Activated naive CD8-positive, alpha-beta T cell treated with anti-CD3 and anti-CD28 coated beads, Interleukin-2, amount 10 ng/mL, durations not matched to agents 7 days and 5 days (primary cell): ENCODE results near the gene HYDIN. TPM values are rescaled to one million over a fixed set of nuclear protein-coding genes. Genes with fewer than 3 reads are reported as not detected.

Experiments
- ATAC-seq: fragments of 150-1000 bp; cut with Tn5 transposase; one replicate; pipeline ENCODE4 v1.10.0; 2021; ENCODE audit warnings: low read depth, moderate library complexity
- POLR2A ChIA-PET: fragments of 350-600 bp; sonication (Branson Sonifier 250); formaldehyde crosslinking; loops from one replicate; lab custom pipeline; 2021; ENCODE audit warnings: antibody characterized with exemption; lab: Charles Lee
- DNase-seq: peaks from one replicate; pipeline ENCODE4 v3.0.0; 2021
- H3K27ac Mint-ChIP-seq: one replicate; pipeline ENCODE4 v1.8.0; 2022; ENCODE audit warnings: mild to moderate bottlenecking, mixed read lengths
- H3K27me3 Mint-ChIP-seq: one replicate; pipeline ENCODE4 v1.8.0; 2022; ENCODE audit warnings: mild to moderate bottlenecking, moderate library complexity, mixed read lengths
- H3K36me3 Mint-ChIP-seq: one replicate; pipeline ENCODE4 v1.8.0; 2021; ENCODE audit warnings: mild to moderate bottlenecking, mixed read lengths
- H3K4me1 Mint-ChIP-seq: one replicate; pipeline ENCODE4 v1.8.0; 2021; ENCODE audit warnings: mixed read lengths
- H3K4me3 Mint-ChIP-seq: one replicate; pipeline ENCODE4 v1.8.0; 2022; ENCODE audit warnings: mild to moderate bottlenecking, moderate library complexity, mixed read lengths
- H3K9me3 Mint-ChIP-seq: one replicate; pipeline ENCODE4 v1.8.0; 2021; ENCODE audit warnings: mixed read lengths
- total RNA-seq, 2 experiments: library from RNA; stranded (reverse); gene quantifications; one replicate each; pipeline ENCODE4 v1.2.3, GENCODE V29; 2021

HYDIN gene
- total RNA-seq, 2 experiments from 2014 or later = not detected

DNA sequence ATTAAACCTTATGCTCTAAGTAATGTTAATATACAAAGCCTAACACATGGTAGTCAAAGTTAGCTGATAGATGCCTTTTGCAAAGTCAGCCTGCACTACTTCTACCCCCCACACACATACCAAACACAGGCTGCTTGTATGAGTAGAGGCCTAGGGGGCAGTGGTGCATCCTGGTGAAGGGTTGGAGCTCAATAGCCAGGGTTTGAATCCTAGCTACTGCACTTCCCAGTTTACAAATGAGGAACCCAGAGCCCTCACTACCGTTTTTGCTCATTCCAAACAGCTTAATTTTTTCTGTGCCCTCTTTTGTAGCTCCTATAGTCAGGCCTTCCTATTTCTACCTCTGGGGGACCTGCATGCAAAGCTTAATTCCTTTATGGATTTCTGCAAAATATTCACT lies 18.9 kb upstream of the HYDIN start:
- ATAC-seq (no peak), DNase-seq (no peak)
- no peak overlapping the region for H3K4me3 Mint-ChIP-seq
- POLR2A ChIA-PET = no interaction called here
- no peak overlapping the region for H3K27ac Mint-ChIP-seq
- no peaks in the 10 kb centered on the region for H3K4me1 Mint-ChIP-seq
- H3K36me3 Mint-ChIP-seq = no peaks in the 10 kb centered on the region
- H3K27me3 Mint-ChIP-seq = peaks cover 5% of the 10 kb centered on the region
- H3K9me3 Mint-ChIP-seq = no peaks in the 10 kb centered on the region

DNA sequence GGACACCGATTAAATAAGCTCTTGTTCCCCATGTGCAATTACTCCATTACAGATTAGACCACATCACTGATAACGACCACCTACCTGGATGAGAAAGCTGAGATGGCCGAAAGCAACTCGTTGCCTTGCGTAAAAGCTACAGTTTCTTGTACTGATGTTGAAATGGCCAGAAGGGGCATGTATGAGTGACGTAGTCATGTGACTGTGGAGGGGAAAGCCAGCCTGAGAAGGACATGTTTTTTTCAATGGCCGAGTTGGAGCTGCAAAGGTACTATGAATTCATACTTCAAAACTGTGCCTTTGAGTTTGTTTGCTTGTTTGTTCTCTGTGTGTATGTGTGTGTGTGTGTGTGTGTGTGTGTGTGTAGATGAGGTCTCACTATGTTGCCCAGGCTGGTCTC lies 17.0 kb upstream of the HYDIN start:
- no peaks in the 10 kb centered on the region for H3K36me3 Mint-ChIP-seq
- H3K27me3 Mint-ChIP-seq = peaks cover 5% of the 10 kb centered on the region
- POLR2A ChIA-PET = no interaction called here
- no peaks in the 10 kb centered on the region for H3K4me1 Mint-ChIP-seq
- no peak overlapping the region for H3K4me3 Mint-ChIP-seq
- no peak overlapping the region for H3K27ac Mint-ChIP-seq
- ATAC-seq = no peak
- no peak for DNase-seq
- H3K9me3 Mint-ChIP-seq = no peaks in the 10 kb centered on the region

DNA sequence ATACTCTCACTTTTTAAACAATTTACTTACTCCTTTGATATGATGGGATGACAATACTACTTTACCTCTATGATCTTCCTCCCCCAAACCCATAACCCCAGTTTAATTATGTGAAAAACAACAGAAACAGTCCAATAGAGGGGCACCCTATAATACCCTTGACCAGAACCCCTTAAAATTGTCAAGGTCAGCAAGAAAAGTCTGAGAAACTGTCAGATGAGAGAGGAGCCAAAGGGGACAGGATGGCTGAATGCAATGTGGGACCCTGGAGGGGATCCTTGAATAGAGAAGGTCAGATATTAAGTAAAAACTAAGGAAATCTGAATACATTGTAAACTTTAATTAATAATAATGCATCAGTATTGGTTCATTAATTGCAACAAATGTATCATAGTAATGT lies 15.8 kb upstream of the HYDIN start:
- Mint-ChIP-seq H3K27ac (no peak overlapping the region), H3K36me3 (no peaks in the 10 kb centered on the region), H3K27me3 (peaks cover 3% of the 10 kb centered on the region), H3K9me3 (no peaks in the 10 kb centered on the region), H3K4me1 (no peaks in the 10 kb centered on the region), H3K4me3 (no peak overlapping the region)
- DNase-seq = no peak
- POLR2A ChIA-PET = no interaction called here
- ATAC-seq = no peak

DNA sequence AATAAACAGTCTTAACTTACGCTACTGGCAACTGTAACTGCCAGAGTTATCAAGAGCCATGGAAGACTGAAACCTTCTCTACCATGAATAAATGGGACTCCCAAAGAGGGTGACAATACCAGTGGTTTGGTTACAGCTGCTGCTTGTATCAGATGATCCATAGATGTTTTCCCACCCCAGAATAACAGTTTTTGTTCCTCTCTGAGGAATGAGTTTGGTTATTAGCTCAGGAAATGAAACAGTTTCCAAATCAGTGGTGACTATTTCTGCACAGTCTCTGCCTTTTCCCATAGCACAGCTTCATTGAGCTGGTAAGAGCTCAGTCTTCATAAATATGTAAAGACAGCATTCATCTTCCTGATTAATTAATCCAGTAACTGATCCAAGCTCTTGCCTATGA lies 14.0 kb upstream of the HYDIN start:
- Mint-ChIP-seq H3K4me1 (no peaks in the 10 kb centered on the region), H3K9me3 (no peaks in the 10 kb centered on the region), H3K27me3 (peaks cover 5% of the 10 kb centered on the region), H3K27ac (no peak overlapping the region), H3K4me3 (no peak overlapping the region), H3K36me3 (no peaks in the 10 kb centered on the region)
- POLR2A ChIA-PET = no interaction called here
- DNase-seq (no peak), ATAC-seq (no peak)

DNA sequence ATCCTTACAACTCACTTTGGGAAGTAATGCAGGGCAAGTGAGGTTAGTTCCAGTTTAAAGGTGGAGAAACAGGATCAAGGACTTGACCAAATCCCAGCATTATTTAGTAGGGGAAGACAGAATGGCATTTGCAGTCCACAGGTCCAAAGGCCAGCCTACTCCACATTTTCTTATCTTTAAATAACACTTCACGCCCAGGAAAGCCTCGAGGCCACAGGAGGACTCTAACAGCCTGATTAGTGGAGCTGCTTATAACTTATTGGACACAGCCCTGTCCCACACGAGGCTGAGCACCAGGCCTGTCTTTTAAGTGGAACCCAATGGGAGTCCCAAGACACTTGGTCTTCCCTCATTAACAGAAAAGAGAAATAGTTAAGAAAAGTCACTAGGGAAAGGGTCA lies 12.1 kb upstream of the HYDIN start:
- ATAC-seq (no peak), DNase-seq (no peak)
- POLR2A ChIA-PET = no interaction called here
- Mint-ChIP-seq H3K27me3 (peaks cover 6% of the 10 kb centered on the region), H3K36me3 (no peaks in the 10 kb centered on the region), H3K9me3 (no peaks in the 10 kb centered on the region), H3K27ac (no peak overlapping the region), H3K4me1 (no peaks in the 10 kb centered on the region), H3K4me3 (no peak overlapping the region)

DNA sequence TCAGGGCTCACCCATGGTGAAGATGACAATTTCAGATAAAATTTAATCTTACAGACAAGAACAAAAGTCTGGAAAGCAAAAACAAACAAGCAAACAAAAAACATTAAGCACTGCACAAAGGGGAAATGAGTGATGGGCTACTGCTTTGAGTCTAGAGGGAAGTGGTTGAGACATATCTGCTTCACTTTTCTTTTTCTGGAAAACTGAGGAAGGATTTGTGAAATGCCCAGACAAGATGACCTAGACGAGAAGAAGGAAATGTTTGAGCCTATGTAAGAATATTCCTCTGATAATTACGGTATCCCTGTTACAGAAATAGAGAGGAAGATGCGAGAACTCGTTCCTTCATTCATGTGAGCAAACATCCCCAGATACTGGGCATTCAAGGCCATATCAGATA lies 11.5 kb upstream of the HYDIN start:
- Mint-ChIP-seq H3K27ac (no peak overlapping the region), H3K4me1 (no peaks in the 10 kb centered on the region), H3K36me3 (no peaks in the 10 kb centered on the region), H3K27me3 (peaks cover 6% of the 10 kb centered on the region), H3K4me3 (no peak overlapping the region), H3K9me3 (no peaks in the 10 kb centered on the region)
- POLR2A ChIA-PET = no interaction called here
- DNase-seq (no peak), ATAC-seq (no peak)

DNA sequence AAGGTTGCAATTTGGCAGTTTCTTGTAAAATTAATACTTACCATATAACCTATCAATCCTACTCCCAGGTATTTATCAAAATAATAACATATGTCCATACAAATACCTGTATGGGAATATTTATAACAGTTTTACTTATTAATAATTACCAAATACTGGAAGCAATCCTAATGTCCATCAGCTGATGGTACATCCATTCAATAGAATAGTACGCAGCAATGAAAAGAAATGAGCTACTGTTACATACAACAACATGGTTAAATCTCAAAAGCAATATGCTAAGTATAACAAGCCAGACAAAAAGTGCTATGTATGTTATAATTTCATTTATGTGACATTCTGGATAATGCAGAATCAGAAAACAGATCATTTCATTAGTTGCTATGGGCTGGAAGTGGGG lies 1.2 kb downstream of the HYDIN start:
- no peak for DNase-seq
- Mint-ChIP-seq H3K27ac (no peak overlapping the region), H3K4me3 (no peak overlapping the region), H3K36me3 (no peaks in the 10 kb centered on the region), H3K9me3 (peaks cover 26% of the 10 kb centered on the region), H3K4me1 (no peaks in the 10 kb centered on the region), H3K27me3 (peaks cover 17% of the 10 kb centered on the region)
- no peak for ATAC-seq
- POLR2A ChIA-PET = no interaction called here

DNA sequence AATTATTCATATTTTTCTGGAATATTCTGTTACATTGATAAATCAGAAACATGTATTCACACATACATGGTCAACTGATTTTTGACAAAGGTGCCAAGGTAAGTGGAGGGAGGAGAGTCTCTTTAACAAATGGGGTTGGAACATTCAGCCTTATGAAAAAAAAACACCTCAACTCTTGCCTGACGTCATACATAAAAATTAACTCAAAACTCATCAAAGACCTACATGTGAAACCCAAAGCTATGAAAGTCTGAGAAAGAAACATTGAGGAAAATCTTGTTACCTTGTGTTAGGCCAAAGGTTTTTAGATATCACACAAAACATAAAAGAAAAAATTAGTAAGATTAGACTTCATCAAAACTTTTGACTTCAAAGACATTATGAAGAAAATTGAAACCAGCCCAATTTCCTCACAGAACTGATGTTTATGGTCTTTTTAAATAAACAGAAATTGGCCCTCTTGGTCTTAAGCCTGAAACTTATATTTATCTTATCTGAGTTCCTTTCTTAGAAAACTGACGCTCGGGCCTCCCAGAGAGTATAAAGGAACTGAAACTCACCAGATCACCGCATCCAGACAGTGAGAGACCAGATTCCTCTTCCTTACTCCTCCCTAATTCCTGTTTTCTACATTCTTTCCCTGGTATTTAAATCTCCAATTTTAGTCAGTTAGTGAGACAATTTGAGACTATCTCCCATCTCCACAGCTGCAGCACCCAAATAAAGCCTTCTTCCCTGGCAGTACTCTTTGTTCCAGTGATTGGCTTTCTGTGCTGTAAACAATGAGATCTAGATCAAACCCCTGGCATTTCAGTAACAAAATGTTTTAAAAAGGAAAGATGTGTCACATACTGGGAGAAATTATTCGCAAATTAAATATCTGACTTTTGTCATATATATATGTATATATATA lies 4.0 kb downstream of the HYDIN start:
- POLR2A ChIA-PET = no interaction called here
- Mint-ChIP-seq H3K27ac (no peak overlapping the region), H3K27me3 (peaks cover 14% of the 10 kb centered on the region), H3K4me1 (no peaks in the 10 kb centered on the region), H3K36me3 (no peaks in the 10 kb centered on the region), H3K4me3 (no peak overlapping the region), H3K9me3 (peaks cover 26% of the 10 kb centered on the region)
- DNase-seq = no peak
- no peak for ATAC-seq

DNA sequence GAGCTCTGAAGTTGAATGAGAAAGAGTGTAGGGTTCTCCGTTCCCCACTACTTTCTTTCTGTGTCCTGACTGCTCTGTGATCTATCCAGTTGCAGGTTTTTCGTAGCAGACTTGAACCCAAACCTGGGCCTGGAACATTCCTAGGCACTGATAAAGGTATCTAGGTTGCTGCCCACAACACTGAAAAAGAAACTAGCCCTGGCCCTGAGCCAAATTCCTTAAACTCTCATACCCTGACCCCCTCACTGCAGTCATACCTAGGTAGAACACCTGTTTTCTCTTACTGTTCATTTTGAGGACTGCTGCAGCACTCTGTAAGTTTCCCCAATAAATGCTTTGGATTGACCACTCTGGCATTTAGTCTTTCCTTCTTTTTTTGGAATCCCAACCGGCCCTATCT lies 5.4 kb downstream of the HYDIN start:
- H3K27ac Mint-ChIP-seq = no peak overlapping the region
- H3K4me1 Mint-ChIP-seq = no peaks in the 10 kb centered on the region
- peaks cover 4% of the 10 kb centered on the region for H3K27me3 Mint-ChIP-seq
- POLR2A ChIA-PET = no interaction called here
- ATAC-seq (no peak), DNase-seq (no peak)
- H3K9me3 Mint-ChIP-seq = peaks cover 23% of the 10 kb centered on the region
- H3K4me3 Mint-ChIP-seq = no peak overlapping the region
- H3K36me3 Mint-ChIP-seq = no peaks in the 10 kb centered on the region

DNA sequence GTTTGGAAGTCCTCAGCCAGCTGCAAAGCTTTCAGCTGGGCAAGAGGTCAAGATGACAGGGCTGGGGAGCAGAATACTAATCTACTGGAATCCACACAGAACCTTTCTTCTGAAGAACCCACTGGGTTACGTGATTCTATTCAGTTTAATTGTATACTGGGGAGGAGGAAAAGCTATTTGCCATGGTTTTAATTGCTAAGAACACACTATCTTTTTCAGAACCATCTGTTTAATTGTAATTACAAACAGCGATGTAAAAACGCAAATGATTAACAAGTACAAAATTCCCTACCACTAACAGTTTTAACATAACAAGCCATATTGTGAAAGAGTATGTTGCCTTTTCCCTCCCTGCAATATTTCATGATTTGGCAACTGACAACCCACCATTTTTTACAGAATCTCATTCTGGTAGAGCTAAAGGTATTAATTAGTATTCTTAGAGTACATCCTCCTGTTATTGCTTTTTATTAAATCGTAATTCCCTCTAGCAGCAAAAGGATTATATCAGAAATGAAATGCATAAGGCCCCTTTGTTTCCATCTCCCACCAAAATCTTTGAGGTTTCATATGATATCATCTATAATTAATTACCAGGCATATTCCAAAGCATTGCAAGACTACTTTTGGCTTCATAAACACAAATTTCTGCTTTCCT lies 12.1 kb downstream of the HYDIN start:
- ATAC-seq (no peak), DNase-seq (no peak)
- no peak overlapping the region for H3K4me3 Mint-ChIP-seq
- POLR2A ChIA-PET = no interaction called here
- peaks cover 8% of the 10 kb centered on the region for H3K27me3 Mint-ChIP-seq
- H3K27ac Mint-ChIP-seq = no peak overlapping the region
- no peaks in the 10 kb centered on the region for H3K36me3 Mint-ChIP-seq
- H3K4me1 Mint-ChIP-seq = no peaks in the 10 kb centered on the region
- H3K9me3 Mint-ChIP-seq = no peaks in the 10 kb centered on the region

DNA sequence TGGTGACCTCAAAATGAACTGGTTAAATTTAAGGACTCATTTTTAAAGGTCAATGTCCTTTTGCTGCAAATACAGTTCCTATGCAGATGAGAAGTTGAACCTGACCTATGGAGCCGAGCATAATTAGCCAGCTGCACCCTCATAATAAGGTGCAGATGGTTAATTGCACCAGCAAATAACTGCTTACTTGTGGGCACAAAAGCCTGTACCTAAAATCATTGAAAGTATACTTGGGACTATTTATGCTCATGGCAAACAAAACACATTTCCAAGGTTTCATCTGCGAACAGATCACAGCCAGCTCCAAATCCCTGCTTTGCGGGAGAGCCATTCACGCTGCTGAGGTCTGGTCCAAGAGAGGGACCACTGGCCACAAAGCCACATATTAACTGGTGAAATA lies 13.0 kb downstream of the HYDIN start:
- H3K27me3 Mint-ChIP-seq = peaks cover 9% of the 10 kb centered on the region
- no peaks in the 10 kb centered on the region for H3K4me1 Mint-ChIP-seq
- H3K4me3 Mint-ChIP-seq = no peak overlapping the region
- no peaks in the 10 kb centered on the region for H3K9me3 Mint-ChIP-seq
- ATAC-seq = no peak
- DNase-seq = no peak
- POLR2A ChIA-PET = no interaction called here
- H3K27ac Mint-ChIP-seq = no peak overlapping the region
- H3K36me3 Mint-ChIP-seq = no peaks in the 10 kb centered on the region

DNA sequence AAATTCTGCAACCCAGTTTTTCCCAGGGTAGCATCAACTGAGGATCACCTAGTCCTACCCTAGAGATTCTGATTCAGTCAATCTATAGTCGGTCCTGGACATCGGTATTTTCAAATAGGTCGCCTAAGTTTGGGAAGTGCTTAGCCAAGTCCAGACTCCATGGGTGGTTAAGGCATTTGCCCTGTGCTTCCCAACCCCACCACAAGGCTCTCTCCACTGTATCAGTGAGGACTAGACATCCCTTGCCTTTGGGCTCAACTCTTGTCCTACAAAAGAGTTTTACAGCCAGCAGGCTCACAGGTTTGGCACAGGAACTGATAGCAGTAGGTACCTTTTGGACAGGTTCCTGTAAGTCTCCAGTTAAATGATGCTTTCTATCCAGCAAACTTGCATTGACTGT lies 13.8 kb downstream of the HYDIN start:
- Mint-ChIP-seq H3K36me3 (no peaks in the 10 kb centered on the region), H3K27me3 (peaks cover 11% of the 10 kb centered on the region), H3K4me3 (no peak overlapping the region), H3K9me3 (no peaks in the 10 kb centered on the region), H3K27ac (no peak overlapping the region), H3K4me1 (no peaks in the 10 kb centered on the region)
- POLR2A ChIA-PET = no interaction called here
- DNase-seq (no peak), ATAC-seq (no peak)

DNA sequence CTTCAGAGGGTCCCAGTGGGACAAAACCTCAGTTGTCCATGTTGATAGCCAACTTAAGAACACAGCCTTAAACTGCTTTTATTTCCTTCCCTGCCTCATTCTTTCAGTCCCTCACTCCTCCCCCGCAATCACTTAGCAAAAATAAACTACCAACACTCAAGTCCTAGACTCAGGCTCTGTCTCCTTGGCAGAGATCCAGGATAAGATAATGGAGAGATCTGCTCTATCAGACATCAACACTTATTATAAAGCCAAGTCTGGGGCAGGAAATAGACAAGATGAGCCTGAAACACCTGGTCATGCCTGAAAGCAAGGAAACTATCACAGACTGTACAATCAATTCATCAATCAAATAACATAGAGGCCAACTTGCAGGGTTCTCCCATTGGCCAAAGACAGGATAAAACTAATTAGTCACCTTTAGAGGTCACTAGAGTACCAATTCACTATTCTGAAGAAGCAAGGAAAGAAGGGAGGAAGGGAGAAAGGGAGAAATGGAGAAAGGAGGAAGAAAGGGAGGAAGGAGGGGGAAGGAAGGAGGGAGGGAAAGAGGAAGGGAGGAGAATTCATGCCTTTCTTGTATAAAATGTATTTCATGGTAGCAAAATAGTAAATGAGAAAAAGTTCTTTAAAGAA lies 15.7 kb downstream of the HYDIN start:
- Mint-ChIP-seq H3K36me3 (no peaks in the 10 kb centered on the region), H3K27ac (no peak overlapping the region), H3K27me3 (peaks cover 9% of the 10 kb centered on the region), H3K9me3 (peaks cover 1% of the 10 kb centered on the region), H3K4me1 (no peaks in the 10 kb centered on the region), H3K4me3 (no peak overlapping the region)
- POLR2A ChIA-PET = interaction anchor here (0.7 kb wide), 1 partner anchor 8 kb away, joined by 3 read pairs; no protein-coding TSS in a partner anchor
- DNase-seq = no peak
- ATAC-seq = no peak
